Measurements from ENCODE around the gene PDE10A.

The PDE10A gene

DNA sequence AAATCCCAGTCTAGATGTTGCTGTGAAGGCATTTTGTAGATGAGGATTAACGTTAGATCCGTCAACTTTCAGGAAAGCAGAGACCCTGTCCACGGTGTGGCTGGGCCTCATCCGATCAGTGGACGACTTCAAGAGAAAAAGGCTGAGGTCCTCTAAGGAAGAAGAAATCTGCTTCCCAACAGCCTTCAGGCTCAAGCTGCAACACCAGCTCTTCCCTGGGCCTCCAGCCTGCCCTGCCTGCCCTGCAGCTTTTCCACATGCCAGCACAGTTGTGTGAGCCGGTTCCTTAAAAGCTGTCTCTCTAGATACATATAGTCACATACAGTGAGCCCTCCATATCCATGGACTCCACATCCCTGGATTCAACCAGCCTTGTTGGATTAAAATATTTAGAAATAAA lies 14.1 kb upstream of the PDE10A start:
- DNase-seq: no peak

DNA sequence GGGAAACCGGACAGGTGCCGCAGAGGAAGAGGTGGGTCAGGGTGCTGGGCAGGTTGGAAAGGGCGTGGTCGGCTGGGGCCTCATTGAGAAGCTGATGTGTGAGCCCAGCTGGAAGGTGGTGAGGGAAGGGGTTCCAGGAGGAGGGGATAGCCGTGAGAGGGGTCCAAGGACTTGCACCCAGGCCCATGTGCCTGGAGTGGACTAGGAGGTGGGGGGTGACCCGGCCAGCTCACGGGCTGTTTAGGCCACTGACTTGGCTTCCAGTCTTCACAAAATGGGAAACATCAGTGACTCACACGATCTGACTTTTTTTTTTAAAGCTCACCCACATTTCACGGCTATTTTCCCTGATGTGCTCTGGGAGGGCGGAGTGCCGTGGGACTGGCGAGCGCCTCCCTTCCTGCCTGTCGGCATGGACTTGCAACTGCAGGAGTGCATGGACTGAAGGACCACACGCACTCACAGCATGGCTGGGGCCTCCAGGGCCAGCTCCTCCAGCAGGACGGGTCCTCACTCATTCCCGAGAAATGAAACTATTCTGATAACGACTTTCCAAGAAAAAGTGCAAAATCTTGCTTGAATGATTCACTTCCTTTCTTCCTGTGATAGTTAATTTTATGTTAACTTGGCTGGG lies 13.5 kb upstream of the PDE10A start:
- no peak for DNase-seq

DNA sequence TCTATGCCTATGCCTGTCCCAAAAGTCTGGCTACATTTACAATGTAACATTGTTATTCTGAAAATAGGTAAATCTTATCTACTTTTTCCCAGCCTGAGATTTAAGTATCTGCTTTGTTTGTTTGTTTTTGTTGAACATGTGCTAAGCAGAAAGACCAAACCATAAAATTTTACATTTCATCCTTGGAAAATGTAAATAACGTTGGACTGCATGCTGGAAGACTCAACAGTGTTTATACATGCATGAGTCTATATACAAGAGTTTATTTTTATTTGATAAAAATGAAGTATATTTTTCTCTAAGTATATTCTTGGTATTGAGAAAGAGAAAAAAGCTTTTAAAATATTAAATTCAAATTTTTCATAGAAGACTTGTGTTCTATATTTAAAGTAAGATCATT lies 12.1 kb upstream of the PDE10A start:
- DNase-seq: no peak

DNA sequence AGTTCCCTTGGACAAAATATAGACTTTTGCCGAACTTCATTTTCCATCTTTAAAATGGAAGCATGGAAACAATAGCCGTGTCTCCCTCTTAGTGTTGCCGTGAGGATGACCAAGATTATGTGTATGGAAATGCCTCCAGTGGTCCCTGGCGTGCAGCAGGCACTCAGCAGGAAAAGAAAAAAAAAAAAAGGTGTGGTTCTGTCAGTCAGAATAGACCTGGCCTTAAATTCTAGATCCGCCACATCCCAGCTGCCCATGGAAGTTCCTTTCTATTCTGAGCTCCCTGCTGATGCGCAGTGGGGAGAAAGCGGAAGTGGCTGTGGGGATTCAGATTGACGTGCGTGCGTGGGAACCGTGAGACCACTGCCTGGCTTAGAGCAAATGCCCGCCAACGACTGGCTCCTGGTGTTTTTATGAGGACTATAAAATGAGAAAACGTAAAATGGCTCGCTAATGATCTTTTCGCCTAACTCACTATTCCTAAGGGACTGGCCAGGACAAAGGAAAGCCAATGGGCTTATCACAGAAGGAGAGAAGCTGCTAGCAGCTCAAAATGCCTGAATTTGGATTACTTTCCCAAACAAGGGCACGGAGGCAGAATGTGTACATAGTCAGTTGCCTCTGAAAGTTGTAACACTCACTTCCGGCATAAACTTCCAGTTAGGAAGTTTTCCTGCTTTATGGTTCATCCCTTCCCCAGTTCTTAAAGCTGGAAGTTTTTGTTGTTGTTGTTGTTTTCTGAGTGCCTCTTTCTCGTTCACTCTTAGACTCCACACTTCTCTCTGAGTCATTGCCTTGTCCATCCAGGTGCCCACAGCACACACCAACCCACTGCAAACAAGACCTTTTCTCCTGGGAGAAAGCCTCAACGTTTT lies 11.4 kb upstream of the PDE10A start:
- no peak for DNase-seq

DNA sequence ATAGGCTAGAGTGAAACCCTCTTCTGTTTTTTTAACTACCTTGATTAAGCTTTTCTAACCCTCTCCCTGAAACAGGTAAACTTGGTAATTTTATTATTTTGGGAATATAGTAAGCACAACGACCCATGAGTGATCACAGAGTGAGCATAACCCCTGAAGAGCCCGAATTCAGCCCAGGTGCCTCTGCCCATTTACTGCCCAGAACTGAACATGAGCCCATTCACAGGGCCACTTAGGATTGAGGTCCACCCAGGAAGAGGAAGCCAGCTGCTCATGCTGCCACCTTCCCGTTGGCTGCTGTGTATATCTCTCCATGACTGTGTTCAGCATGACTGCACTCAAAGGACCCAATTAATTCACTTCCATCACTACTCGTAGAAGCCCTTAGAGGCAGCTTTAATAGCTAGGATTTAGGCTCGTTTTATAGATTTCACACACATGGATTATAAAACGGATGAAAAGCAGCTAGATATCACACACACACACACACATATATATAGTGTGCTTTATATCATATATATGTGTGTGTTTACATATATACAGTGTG lies 8.3 kb upstream of the PDE10A start:
- DNase-seq: no peak

DNA sequence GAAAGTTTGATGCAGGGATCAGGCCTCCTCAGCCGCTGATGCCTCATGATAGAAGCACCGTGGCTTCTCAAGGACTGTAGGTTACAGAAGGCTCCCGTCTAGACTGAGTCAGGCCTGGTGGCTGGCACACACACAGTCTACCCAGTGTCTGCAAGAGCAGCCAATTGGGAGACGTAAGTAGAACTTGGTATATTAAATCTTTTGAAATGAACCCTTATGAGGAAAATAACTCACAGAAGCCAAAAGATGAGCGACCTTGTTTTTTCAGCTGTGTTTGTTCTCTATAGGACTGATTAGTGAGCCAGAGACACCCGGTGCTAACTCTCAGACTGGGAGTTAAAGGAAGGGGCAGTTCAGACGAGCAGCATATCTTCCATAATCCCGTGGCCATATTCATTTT lies 5.9 kb upstream of the PDE10A start:
- DNase-seq: no peak

DNA sequence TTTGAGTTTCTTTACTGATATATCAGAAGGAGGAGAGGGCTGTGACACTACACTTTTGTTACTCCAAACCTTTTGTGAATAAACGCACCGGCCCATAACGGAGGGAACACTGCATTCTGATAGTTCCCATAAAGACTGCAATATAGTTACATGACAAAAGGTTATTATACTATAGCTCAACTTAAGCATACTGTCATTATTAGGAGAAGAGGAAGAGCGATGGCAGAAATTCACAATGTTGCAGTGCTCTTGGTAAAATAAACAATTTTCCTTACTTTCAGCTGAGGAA lies 2.3 kb upstream of the PDE10A start:
- no peak for DNase-seq

- DNase-seq: no peak
Measured at GRCh38 chr6:165664559-165665383, 1.7 kb upstream of the PDE10A start.

DNA sequence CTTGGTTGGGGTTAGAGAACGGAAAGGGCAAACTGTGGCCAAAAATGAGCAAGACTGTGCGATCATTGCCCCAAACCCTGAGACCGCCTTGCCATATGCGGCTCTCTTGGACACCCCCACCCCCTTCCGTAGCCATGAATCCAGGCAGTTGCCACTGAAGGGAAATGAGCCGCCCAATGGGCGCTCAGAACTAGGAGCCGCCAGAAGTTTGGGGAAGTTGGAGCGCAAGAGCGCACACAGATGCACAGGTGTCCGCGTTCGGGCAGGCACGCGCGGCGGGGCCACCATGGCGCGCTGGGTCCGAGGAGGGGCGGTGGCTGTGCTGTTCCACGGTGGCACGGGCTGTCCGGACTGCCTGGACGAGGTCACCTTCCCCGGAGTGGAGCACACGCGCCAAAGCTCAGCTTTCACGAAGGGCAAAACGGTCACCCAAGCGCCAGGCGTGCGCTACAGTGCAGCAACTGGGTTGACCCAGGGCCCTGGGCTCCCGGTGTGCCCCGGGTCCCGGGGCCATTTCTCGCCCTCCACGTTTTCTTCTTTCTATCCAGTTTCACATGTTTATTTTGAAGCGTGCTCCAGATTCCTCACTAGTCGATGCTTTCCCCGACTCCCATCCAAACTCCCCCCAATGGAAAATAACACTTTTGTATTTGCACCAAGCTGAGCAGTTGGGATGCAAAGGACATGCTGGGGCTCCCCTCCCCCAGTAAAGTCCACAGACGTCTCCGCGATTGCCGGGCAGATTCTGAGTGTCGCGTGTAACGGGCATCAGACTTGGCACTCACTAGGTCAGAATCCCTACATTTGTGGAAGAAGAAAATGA lies 906 bp upstream of the PDE10A start:
- no peak for DNase-seq

DNA sequence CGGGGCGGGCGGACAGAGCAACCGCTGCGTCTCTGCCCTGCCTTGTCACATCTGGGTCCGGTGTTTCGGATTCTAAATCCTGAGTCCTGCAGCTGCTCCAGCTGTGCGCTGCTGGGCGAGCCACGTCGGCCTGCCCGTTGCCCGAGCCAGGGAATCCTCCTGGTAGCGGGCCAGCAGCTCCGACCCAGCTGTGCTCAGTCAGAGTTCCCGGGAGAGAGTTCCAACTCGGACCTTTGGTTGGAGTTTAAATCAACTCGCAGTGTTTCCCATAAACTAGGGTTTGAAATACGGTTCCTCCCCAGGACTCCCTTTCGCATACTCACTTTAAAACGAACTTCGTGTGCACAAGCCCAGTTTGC lies 315 bp upstream of the PDE10A start:
- DNase-seq: no peak

GRCh38 chr6:165662041-165662748 lies 846 bp downstream of the PDE10A start:
- no peak for DNase-seq

GRCh38 chr6:165661664-165662025 lies 1.4 kb downstream of the PDE10A start:
- DNase-seq: no peak

DNA sequence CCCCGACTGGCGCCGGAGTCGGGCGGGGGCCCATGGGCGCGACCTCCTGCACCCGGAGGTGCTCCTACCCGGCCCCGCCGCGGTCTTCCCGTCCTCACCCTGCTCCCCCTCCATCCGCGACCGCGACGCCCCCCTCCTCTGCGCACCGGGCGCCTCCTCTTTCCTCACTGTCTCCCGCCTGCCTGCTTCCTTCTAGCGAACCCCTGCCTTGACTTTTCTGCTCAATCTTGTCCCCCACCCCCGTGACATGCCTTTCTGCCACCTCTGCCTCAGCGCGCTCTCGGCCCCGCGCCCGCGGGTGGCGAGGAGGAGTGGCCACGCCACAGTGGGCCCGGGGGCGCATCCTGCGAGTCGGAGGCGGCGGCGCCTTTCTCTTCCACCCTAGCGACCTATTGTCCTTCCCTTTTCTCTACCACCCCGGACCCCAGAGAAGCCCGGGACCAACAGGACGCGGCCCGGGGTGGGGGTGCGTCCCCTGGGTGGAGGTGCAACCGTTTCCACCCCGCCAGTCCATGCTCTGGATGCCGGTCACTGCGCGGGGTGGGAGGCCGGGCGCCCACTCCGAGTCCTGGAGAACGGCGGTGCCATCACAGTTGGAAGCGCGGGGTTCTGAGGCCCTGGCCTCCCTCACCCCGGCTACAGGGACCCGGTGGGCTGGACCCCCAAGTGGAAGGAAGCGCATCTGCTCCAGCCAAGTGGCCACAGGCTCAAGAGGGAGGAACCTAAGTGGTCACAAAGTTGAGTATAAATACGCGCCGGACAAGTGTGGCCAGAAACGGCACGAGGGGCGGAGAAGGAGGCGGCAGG lies 2.0 kb downstream of the PDE10A start:
- no peak for DNase-seq

- DNase-seq: no peak
Measured at GRCh38 chr6:165659945-165660856, 2.8 kb downstream of the PDE10A start.

- DNase-seq: no peak
Measured at GRCh38 chr6:165658395-165659058, 4.5 kb downstream of the PDE10A start.

GRCh38 chr6:165657325-165657680 lies 5.7 kb downstream of the PDE10A start:
- no peak for DNase-seq

DNA sequence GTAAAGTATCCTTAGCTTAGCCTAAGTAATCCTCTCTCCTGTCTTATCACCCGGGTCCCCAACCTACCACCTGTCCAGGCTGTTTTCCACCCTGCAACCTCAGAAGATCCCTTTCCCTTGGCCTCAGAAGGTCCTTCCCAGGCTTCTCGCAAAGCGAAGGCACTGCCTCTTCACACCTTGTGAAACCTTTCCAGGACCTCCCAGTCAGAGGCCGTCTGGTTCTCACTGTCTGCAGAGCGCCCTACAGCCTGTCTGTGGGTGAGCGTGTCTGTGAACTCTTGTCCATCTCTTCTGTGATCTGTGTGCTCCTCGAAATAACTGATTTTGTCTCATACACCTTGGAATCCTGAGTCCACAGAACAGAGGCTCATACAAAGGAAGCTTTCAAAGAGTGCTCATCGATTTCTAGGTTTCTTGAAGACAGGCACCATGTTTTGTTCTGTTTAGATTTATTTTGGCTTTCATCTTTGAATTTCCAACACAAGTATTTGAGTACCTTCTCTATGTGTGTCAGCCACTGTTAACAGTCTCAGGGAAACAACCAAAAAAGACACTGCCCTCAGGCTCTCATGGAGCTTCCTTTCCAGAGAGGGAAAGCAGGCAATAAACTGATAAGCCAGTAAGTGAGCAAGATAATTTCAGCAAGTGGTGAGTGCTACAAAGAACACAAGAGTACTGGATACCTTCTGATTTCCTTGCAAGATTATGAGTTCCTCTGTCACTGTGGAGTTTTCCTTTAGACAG lies 6.3 kb downstream of the PDE10A start:
- DNase-seq: no peak

GRCh38 chr6:165655191-165655590 lies 7.8 kb downstream of the PDE10A start:
- DNase-seq: no peak

- DNase-seq: no peak
Measured at GRCh38 chr6:165654144-165654543, 8.9 kb downstream of the PDE10A start.
